Sigmoid colon (tissue), 3 donors: ENCODE measurements around the gene ABLIM1.

Experiments used
- POLR2A ChIP-seq, 2 donors: fragments of 450-650 bp; IDR thresholded peaks; one replicate each; pipeline ENCODE4 v1.6.1; 2016; ENCODE audit warnings: antibody characterized with exemption in 2 of 2, mild to moderate bottlenecking in 2 of 2, moderate library complexity in 2 of 2
- TF ChIP-seq, protein P1 (sequence below), 4 experiments: fragments of 450-650 bp in 3 of 4; fragments of 200-600 bp in 1 of 4; IDR thresholded peaks; one replicate each; pipeline ENCODE4 v1.5.1; 2016 to 2019; ENCODE audit warnings: antibody characterized with exemption in 4 of 4, mild to moderate bottlenecking in 3 of 4, moderate library complexity in 2 of 4

DNA sequence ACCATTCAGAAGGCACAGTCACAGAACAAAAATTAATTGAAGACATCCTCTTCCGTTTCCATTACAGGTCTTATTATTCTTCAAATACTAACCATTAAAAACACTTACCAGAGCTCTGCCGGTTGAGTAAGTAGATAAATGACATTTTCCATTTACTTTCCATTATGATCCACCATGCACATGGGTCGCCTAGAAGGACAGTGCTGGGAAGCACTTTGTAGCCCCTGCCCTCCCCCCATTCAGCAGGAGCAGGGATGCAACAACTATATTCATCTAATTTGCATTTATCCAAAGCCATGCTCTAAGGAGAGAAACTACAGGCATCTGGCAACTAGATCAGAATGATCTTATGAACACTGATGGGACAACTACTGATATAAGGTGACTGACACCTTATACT is 177.0 kb downstream of the ABLIM1 start:
- TF ChIP-seq POLR2A (IDR thresholded peaks at IDR 0.05), result no peak
- TF ChIP-seq, protein P1, sequence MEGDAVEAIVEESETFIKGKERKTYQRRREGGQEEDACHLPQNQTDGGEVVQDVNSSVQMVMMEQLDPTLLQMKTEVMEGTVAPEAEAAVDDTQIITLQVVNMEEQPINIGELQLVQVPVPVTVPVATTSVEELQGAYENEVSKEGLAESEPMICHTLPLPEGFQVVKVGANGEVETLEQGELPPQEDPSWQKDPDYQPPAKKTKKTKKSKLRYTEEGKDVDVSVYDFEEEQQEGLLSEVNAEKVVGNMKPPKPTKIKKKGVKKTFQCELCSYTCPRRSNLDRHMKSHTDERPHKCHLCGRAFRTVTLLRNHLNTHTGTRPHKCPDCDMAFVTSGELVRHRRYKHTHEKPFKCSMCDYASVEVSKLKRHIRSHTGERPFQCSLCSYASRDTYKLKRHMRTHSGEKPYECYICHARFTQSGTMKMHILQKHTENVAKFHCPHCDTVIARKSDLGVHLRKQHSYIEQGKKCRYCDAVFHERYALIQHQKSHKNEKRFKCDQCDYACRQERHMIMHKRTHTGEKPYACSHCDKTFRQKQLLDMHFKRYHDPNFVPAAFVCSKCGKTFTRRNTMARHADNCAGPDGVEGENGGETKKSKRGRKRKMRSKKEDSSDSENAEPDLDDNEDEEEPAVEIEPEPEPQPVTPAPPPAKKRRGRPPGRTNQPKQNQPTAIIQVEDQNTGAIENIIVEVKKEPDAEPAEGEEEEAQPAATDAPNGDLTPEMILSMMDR (IDR thresholded peaks at IDR 0.05), result no peak
